NCI-H2081 (cell line): ENCODE results near the gene RTN4.
"Not testable (repeated sequence)": the region's sequence is repeated elsewhere in the genome, so short reads cannot be mapped to it uniquely, and the experiment has no call there.

Source experiments
- DNase-seq, 2 experiments: peaks; one replicate each; lab custom pipeline; 2025; lab: John Stamatoyannopoulos, UW

RTN4 gene

GRCh38 chr2:55010149-55010591 lies 40.1 kb downstream of the RTN4 start:
- DNase-seq: peak; percentile 2 to 58

GRCh38 chr2:55009277-55010060 lies 40.8 kb downstream of the RTN4 start:
- DNase-seq: no peak

GRCh38 chr2:55006306-55006705 lies 43.9 kb downstream of the RTN4 start:
- no peak for DNase-seq

GRCh38 chr2:55003706-55004639 lies 46.3 kb downstream of the RTN4 start:
- DNase-seq: no peak

- no peak for DNase-seq
Measured at GRCh38 chr2:55001716-55002115, 48.5 kb downstream of the RTN4 start.

- DNase-seq: no peak
Measured at GRCh38 chr2:55000341-55000740, 49.9 kb downstream of the RTN4 start.

- peak in 1 of 2 experiments; percentile 8 for DNase-seq
Measured at GRCh38 chr2:54999182-54999581, 51.1 kb downstream of the RTN4 start.

- DNase-seq: no peak
Measured at GRCh38 chr2:54997826-54998225, 52.4 kb downstream of the RTN4 start.

GRCh38 chr2:54995553-54995952 lies 54.7 kb downstream of the RTN4 start:
- DNase-seq: no peak

- not testable (repeated sequence) for DNase-seq
Measured at GRCh38 chr2:54990694-54991093, 59.6 kb downstream of the RTN4 start.

GRCh38 chr2:54988612-54989011 lies 61.6 kb downstream of the RTN4 start:
- no peak for DNase-seq

GRCh38 chr2:54986264-54986663 lies 64.0 kb downstream of the RTN4 start:
- peak; percentile 17 to 44 for DNase-seq

- no peak for DNase-seq
Measured at GRCh38 chr2:54984476-54984875, 65.8 kb downstream of the RTN4 start.

- DNase-seq: no peak
Measured at GRCh38 chr2:54983345-54984220, 66.7 kb downstream of the RTN4 start.

GRCh38 chr2:54981385-54981784 lies 68.9 kb downstream of the RTN4 start:
- no peak for DNase-seq

- no peak for DNase-seq
Measured at GRCh38 chr2:54979321-54980044, 70.8 kb downstream of the RTN4 start.

GRCh38 chr2:54977149-54977548 lies 73.1 kb downstream of the RTN4 start:
- no peak for DNase-seq

GRCh38 chr2:54975598-54976492 lies 74.4 kb downstream of the RTN4 start:
- no peak for DNase-seq

- no peak for DNase-seq
Measured at GRCh38 chr2:54975175-54975574, 75.1 kb downstream of the RTN4 start.

- no peak for DNase-seq
Measured at GRCh38 chr2:54969940-54970338, 80.3 kb downstream of the RTN4 start.
